HepG2 (cell line): ENCODE data around the gene PUS3. TPM values are rescaled to one million over a fixed set of nuclear protein-coding genes. Genes with fewer than 3 reads are reported as not detected.

Experiments
- BCL6 ChIP-seq: IDR thresholded peaks from 2 replicates; pipeline ENCODE4 v1.6.1; 2016; ENCODE audit warnings: missing genetic modification reagents, missing compliant biosample characterization
- CREB3 ChIP-seq: sonication (generic); formaldehyde crosslinking; IDR thresholded peaks from 2 replicates; pipeline ENCODE4 v1.5.0; 2020; ENCODE audit warnings: missing genetic modification reagents
- ELF4 ChIP-seq: sonication (generic); formaldehyde crosslinking; IDR thresholded peaks from 2 replicates; pipeline ENCODE4 v1.5.0; 2020; ENCODE audit warnings: missing genetic modification reagents, mild to moderate bottlenecking, moderate library complexity, borderline replicate concordance
- KLF6 ChIP-seq: IDR thresholded peaks from 2 replicates; pipeline ENCODE4 v1.8.0; 2016; ENCODE audit warnings: missing biosample characterization, missing genetic modification reagents
- NFYB ChIP-seq: sonication (generic); formaldehyde crosslinking; IDR thresholded peaks from 2 replicates; pipeline ENCODE4 v1.4.0; 2020; ENCODE audit warnings: missing genetic modification reagents
- NKX3-1 ChIP-seq: sonication (generic); formaldehyde crosslinking; IDR thresholded peaks from 2 replicates; pipeline ENCODE4 v1.5.0; 2020; ENCODE audit warnings: missing genetic modification reagents
- PHF20 ChIP-seq: sonication (generic); formaldehyde crosslinking; IDR thresholded peaks from 2 replicates; pipeline ENCODE4 v1.5.0; 2020; ENCODE audit warnings: mild to moderate bottlenecking, missing genetic modification reagents
- TBP ChIP-seq: sonication (generic); formaldehyde crosslinking; IDR thresholded peaks from 2 replicates; pipeline ENCODE4 v1.5.0; 2020; ENCODE audit warnings: missing genetic modification reagents
- U2AF1 ChIP-seq: fragments of 200-400 bp; formaldehyde crosslinking; optimal IDR thresholded peaks from 2 replicates; pipeline ENCODE3; 2017; ENCODE audit warnings: mild to moderate bottlenecking, low read depth, low read length
- ZBTB21 ChIP-seq: sonication (generic); formaldehyde crosslinking; IDR thresholded peaks from 2 replicates; pipeline ENCODE4 v1.4.0; 2020; ENCODE audit warnings: missing genetic modification reagents
- ZNF350 ChIP-seq: sonication (generic); formaldehyde crosslinking; IDR thresholded peaks from 2 replicates; pipeline ENCODE4 v1.4.0; 2020; ENCODE audit warnings: mild to moderate bottlenecking, low read depth, missing genetic modification reagents, borderline replicate concordance
- ZNF564 ChIP-seq: sonication (generic); formaldehyde crosslinking; IDR thresholded peaks from 2 replicates; pipeline ENCODE4 v1.8.1; 2023; ENCODE audit warnings: mild to moderate bottlenecking, missing genetic modification reagents
- ZNF576 ChIP-seq: sonication (generic); formaldehyde crosslinking; IDR thresholded peaks from 2 replicates; pipeline ENCODE4 v1.4.0; 2020; ENCODE audit warnings: mild to moderate bottlenecking, missing genetic modification reagents
- ZNF609 ChIP-seq: sonication (generic); formaldehyde crosslinking; IDR thresholded peaks from 2 replicates; pipeline ENCODE4 v1.4.0; 2020; ENCODE audit warnings: mild to moderate bottlenecking, missing genetic modification reagents, borderline replicate concordance
- ZSCAN30 ChIP-seq: sonication (generic); formaldehyde crosslinking; IDR thresholded peaks from 2 replicates; pipeline ENCODE4 v1.5.0; 2020; ENCODE audit warnings: mild to moderate bottlenecking, missing genetic modification reagents
- polyA plus RNA-seq, 8 experiments: library from polyadenylated mRNA; depleted of rRNA in 3 of 8; stranded (reverse) in 7 of 8; unstranded in 1 of 8; fragments of >200 nt; fragmentation: Illumina TruSeq in 4 of 8; extraction: Trizol in 4 of 8; gene quantifications; 2 replicates each; pipeline versions ENCODE4 v1.2.1 to v1.2.3, GENCODE V29; 2011 to 2016; ENCODE audit warnings: low read depth in 4 of 8, missing spikeins in 1 of 8, mixed read lengths in 1 of 8; ENCODE audit not compliant: insufficient read depth in 1 of 8
- total RNA-seq, 5 experiments: library from RNA; depleted of rRNA; stranded (reverse); fragments of >200 nt; fragmentation: Illumina TruSeq; extraction: Trizol; gene quantifications; 2 replicates each; pipeline ENCODE4 v1.2.3, GENCODE V29; 2016; ENCODE audit warnings: low read depth in 1 of 5
- TF ChIP-seq, protein P1 (sequence below), 2 experiments: sonication (generic) in 1 of 2; formaldehyde crosslinking in 1 of 2; IDR thresholded peaks; 2 replicates each; pipeline versions ENCODE4 v1.5.1 to v1.6.1; 2011 to 2020; ENCODE audit warnings: borderline replicate concordance in 1 of 2, low read depth in 1 of 2, low read length in 1 of 2, mild to moderate bottlenecking in 1 of 2, missing genetic modification reagents in 1 of 2, moderate library complexity in 1 of 2
- TF ChIP-seq, protein P2 (sequence below): sonication (generic); formaldehyde crosslinking; IDR thresholded peaks from 2 replicates; pipeline ENCODE4 v1.5.0; 2020; ENCODE audit warnings: mild to moderate bottlenecking, missing genetic modification reagents, borderline replicate concordance

PUS3 gene
- total and polyA plus RNA-seq, 2 of the 13 experiments (the other 11 are each of a cell fraction or from before 2014, with no cell fraction given) = 6.0 to 18.2 TPM

- TF ChIP-seq ZNF609 (no peak), CREB3 (CRISPR knock-in tag) (no peak), TBP (CRISPR knock-in tag) (no peak), ZSCAN30 (no peak), ZBTB21 (CRISPR knock-in tag) (no peak), PHF20 (peak; percentile 64), ZNF576 (CRISPR knock-in tag) (peak; percentile 63; the same call in 1 of the 2 replicates), KLF6 (CRISPR knock-in tag) (peak; percentile 24; the same call in 1 of the 2 replicates), NFYB (CRISPR knock-in tag) (peak; percentile 80), ZNF564 (CRISPR knock-in tag) (peak; percentile 69; the same call in 1 of the 2 replicates), ZNF350 (peak; percentile 27; the same call in 1 of the 2 replicates), ELF4 (CRISPR knock-in tag) (no peak), U2AF1 (no peak), NKX3-1 (no peak), BCL6 (CRISPR knock-in tag) (peak; percentile 20; the same call in 1 of the 2 replicates)
- TF ChIP-seq, protein P1, sequence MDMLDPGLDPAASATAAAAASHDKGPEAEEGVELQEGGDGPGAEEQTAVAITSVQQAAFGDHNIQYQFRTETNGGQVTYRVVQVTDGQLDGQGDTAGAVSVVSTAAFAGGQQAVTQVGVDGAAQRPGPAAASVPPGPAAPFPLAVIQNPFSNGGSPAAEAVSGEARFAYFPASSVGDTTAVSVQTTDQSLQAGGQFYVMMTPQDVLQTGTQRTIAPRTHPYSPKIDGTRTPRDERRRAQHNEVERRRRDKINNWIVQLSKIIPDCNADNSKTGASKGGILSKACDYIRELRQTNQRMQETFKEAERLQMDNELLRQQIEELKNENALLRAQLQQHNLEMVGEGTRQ (IDR thresholded peaks at IDR 0.05; ENCODE audit: low read depth, low read length) = no peak
- TF ChIP-seq, protein P1 (CRISPR knock-in tag; IDR thresholded peaks at IDR 0.05; ENCODE audit: borderline replicate concordance) = no peak
- TF ChIP-seq, protein P2, sequence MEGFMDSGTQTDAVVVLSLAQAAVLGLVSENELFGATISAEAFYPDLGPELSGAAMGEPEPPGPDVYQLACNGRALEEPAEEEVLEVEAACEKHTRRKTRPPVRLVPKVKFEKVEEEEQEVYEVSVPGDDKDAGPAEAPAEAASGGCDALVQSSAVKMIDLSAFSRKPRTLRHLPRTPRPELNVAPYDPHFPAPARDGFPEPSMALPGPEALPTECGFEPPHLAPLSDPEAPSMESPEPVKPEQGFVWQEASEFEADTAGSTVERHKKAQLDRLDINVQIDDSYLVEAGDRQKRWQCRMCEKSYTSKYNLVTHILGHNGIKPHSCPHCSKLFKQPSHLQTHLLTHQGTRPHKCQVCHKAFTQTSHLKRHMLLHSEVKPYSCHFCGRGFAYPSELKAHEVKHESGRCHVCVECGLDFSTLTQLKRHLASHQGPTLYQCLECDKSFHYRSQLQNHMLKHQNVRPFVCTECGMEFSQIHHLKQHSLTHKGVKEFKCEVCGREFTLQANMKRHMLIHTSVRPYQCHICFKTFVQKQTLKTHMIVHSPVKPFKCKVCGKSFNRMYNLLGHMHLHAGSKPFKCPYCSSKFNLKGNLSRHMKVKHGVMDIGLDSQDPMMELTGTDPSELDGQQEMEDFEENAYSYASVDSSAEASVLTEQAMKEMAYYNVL = peak; percentile 74; the same call in 1 of the 2 replicates
These were observed 15.4 kb downstream of the PUS3 start, which contains the start of gene HYLS1 (continued) for GRCh38 chr11:125887373-125888324.
